ENCODE results near the gene DCUN1D3.

DNA sequence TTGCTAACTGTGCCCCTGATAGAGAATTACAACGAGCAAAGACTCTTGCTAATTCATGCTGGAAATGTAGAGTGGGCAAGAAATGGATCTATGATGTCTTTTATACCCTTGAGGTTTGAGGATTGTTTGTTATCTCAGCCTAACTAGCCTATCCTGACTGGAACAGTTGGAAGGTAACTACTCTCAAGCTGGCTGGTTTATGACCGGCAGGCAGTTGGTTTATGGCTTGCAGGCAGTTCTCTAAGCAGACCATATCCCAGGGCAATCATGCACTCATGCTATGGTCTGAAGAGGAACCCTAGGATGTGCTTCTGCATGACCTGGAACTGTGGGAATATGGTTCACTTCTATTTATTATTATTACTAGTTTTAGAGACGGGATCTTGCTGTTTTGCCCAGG is 49.5 kb upstream of the DCUN1D3 start:
- TF ChIP-seq POLR2A (IDR thresholded peaks at IDR 0.05): no peak
- TF ChIP-seq, protein P1, sequence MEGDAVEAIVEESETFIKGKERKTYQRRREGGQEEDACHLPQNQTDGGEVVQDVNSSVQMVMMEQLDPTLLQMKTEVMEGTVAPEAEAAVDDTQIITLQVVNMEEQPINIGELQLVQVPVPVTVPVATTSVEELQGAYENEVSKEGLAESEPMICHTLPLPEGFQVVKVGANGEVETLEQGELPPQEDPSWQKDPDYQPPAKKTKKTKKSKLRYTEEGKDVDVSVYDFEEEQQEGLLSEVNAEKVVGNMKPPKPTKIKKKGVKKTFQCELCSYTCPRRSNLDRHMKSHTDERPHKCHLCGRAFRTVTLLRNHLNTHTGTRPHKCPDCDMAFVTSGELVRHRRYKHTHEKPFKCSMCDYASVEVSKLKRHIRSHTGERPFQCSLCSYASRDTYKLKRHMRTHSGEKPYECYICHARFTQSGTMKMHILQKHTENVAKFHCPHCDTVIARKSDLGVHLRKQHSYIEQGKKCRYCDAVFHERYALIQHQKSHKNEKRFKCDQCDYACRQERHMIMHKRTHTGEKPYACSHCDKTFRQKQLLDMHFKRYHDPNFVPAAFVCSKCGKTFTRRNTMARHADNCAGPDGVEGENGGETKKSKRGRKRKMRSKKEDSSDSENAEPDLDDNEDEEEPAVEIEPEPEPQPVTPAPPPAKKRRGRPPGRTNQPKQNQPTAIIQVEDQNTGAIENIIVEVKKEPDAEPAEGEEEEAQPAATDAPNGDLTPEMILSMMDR (IDR thresholded peaks at IDR 0.05): no peak
